Activated CD8-positive, alpha-beta memory T cell treated with anti-CD3 and anti-CD28 coated beads, Interleukin-2, amount 50 U/mL, for 1 hour (primary cell): ENCODE measurements around the gene ECSIT.

Source experiments
- DNase-seq: peaks from one replicate; pipeline ENCODE4 v3.0.0-alpha.2; 2020; ENCODE audit errors: extremely low read depth

The ECSIT gene

DNA sequence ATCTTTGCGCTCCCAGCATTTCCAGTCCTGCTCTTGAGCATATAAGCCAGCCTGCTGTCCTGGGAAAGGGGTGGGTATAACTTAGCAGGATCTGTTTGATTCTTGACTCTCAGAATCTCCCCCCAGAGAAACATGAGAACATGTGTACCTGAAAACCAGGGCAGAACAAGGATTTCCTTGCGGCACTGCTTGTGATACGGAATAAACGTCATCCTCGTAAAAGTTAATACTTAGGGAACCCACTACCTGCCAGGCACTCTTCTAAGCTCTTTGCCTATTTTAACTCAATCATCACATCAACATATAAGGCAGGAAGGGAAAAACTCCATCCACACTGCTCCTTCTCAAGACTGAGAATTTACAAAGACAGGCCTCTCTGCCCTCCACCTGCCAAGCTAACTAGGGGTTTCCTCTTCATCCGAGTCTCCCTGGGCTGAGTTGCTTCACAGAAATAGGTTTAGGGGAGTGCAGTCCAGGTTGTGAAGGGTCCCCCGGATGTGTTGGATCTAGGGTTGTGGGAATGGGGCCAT, 24.4 kb downstream of the ECSIT start:
- DNase-seq = no peak

DNA sequence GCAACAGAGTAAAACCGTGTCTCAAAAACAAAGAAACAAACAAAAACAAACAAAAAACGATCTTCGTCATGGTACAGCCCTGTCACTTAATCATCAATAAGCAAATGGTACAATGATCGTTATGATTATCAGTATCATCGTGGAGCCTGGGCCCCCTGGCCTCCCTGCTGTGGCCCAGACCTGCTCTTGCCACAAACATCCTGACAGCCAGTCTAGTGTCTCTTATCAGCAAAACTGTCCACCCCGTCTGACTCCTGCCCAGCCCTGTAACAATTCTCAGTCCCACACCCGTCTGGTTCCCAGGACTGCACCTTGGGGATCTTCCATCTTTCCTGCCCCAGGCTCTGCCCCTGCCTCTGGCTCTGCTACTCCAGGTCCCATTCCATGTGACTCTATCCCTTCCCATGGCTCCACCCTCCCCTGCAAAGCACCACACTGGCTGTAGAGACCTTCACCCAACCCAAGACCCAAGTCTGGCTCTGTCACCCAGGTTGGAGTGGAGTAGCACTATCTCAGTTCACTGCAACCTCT, 29.0 kb downstream of the ECSIT start:
- no peak for DNase-seq

DNA sequence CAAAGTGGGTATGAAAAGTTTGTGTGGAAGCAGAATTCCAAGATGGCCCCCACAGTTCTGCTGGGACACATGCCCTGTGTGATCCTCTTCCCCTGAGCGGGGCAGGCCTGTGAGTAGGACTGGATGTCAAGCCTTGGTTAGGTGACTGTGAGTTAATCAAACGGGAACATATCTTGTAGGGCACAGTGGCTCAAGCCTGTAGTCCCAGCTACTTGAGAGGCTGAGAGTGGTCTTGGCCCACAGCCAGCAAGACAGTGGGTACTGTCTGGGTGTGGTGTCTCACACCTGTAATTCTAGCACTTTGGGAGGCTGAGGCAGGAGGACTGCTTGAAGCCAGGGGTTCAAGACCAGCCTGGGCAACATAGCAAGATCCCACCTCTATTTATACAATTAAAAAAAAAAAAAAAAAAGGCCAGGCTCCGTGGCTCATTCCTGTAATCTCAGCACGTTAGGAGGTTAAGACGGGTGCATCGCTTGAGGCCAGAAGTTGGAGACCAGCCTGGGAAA, 29.7 kb downstream of the ECSIT start:
- no peak for DNase-seq

DNA sequence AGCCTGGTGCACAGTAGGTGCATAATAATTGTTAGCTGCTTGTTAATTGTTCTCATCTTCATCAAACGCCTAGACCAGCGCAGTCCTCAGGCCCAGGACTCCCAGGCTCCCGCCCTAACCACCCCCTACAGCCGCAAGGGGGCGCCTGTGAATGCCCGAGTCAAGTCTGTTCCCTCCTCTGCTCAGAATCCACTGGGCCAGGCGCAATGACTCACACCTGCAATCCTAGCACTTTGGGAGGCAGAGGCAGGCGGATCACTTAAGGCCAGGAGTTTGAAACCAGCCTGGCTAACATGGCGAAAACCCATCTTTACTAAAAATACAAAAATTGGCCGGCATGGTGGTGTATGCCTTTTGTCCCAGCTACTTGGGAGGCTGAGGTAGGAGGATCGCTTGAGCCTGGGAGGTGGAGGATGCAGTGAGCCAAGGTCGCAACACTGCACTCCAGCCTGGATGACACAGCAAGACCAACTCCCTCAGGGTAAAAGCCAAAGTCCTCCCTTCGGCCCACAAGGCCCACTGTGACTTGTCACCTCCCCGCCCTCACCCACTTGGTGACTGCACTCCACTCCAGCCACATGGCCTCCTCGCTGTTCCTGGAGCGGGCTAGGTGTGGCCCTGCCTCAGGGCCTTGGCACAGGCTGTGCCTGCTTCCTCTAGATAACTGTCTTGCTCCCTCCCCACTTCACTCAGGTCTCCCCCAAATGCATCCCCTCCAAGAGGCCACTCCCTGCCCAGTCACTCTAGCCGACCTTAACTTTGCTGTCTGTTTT, 32.4 kb downstream of the ECSIT start:
- no peak for DNase-seq

DNA sequence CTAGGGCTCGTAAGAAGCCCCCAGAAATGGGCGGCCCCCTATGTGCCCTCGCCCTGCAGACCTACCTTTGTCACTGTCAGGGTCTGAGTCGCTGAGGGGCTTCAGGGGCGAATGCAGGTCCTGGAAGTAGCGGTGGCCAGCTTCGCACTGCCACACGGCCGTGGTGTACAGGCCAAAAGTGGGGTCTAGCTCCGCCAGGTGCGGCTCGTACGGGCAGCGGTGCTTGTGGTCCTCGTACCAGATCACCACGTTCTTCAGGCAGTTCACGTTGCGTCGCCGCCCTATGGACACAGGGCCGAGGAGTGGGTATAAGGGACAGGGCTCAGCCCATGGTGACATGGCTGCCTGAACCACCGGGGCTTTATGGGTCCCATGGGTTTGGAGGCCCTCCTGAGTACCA, 33.0 kb downstream of the ECSIT start:
- DNase-seq = no peak

DNA sequence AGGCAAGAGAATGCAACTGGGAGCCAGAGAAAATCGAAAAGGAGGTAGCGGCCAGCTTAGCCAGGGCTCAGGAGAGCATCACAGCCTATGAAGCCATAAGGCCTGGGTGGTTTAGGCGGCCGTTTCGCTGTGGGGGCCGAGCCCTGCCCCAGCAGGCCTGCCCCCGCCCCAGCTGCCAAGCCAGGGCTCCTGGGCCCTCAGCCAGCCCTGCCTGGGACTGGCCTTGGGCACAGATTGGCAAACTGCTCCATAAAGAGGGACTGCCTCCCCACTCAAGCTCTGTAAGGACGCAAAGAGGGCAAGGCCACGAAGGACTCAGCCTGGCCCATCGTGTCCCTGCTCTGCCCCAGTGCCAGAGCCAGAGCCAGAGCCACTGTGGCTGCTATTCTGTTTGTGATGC, 33.5 kb downstream of the ECSIT start:
- no peak for DNase-seq

DNA sequence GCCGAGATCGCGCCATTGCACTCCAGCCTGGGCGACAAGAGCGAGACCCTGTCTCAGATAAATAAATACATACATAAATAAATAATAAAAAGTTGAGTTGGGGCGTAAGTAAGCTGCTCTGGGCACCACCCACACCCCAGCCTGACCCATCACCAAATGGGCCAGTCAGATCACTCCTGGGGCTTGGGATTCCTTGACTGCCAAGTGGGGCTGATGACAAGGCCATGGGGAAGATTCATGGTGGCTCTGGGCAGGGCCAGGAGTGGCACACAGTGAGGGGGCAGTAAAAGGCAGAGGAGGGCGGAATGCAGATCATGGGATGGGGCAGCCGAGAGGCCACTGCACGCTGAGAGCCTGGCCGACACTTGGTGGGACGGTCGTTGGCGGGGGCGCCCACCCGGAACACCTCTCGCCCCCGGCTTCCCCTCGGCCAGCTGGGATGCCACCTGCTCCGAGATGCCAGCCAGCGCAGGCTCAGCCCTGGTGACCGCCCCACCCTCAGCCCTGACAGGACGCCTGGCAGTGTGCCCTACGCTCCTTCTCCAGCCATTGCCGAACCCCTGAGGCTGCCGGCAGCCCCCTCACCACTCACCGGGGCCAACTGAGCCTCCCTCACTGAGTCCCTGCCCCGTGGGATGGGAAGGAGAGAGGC, 34.2 kb downstream of the ECSIT start:
- DNase-seq = no peak

DNA sequence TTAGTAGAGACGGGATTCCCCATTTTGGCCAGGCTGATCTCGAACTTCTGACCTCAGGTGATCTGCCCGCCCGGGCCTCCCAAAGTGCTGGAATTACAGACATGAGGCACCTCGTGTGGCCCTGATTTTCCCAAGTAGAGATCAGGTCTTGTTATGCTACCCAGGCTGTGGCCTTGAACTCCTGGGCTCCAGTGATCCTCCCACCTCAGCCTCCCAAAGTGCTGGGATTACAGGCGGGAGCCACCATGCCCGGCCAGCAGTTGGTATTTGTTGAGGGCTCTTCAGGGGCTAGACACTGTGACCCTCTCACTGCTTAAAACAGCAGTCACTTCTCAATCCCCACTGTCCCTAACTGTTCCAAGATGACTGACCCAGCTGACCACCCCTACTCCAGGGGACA, 39.6 kb downstream of the ECSIT start:
- DNase-seq = no peak

DNA sequence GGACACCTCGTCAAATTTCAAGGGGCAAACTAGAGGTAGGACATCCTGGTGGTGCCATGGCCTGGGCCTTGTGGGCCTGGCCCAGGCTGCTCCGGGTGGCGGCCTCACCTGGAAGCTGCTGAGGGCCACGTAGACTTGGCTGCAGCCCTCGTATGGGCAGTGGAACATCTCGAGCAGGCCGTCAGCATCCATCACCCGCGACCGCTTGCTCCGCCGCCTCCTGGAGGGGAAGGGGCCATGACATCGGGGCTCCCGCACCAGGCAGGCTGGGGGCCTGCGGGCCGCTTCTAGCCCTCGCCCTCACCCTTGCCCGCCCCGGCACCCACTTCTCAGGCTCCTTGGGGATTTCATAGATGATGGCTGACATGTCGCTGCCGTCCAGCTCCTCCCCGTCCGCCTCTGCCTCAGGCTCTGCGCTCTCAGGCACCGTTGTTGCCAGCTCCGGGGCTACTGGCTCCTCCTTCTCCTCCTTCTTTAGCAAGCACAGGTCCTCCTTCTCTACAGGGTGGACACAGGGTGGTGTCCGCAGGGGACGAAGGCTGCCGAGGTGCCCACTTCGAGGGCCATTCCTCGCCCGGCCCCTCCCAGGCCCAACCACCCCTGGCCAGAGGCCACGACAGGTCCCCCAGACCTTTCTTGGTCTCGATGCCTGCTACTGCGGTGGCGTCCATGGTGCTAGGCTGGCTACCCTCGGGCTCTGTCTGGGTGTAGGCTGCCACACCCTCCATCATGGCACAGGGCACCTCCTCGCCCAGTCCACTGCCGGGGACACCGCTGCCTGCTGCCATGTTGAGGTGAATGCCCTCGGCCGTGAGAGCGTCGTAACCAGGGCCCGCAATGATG, 42.1 kb downstream of the ECSIT start:
- no peak for DNase-seq

DNA sequence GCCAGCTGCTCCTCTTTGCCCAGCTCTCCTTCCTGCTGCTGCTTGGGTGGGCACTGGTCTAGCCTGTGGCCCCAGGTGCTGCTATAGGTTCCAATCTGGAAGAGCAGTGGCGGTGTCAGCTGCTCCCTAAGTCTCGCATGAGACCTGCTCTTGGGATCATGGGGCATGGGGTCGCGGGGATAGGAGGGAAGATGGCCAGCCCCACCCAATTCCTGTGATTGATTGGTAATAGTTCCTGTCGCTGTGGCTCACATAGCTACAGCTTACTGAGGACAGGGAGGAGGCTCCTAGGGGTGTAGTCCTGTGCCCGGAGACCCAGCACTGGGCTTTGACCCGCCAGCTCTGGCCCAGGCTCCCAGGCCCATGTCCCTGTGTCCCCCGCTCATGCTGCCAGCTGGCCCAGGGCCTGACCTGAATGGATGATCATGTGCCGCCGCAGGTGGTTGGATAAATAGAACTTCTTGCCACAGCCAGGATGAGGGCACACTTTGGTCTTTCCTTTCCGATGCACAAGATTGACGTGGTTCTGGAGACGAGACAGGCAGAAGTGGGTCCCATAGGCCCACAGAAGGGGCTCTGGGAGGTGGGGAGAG, 43.6 kb downstream of the ECSIT start:
- DNase-seq = no peak

DNA sequence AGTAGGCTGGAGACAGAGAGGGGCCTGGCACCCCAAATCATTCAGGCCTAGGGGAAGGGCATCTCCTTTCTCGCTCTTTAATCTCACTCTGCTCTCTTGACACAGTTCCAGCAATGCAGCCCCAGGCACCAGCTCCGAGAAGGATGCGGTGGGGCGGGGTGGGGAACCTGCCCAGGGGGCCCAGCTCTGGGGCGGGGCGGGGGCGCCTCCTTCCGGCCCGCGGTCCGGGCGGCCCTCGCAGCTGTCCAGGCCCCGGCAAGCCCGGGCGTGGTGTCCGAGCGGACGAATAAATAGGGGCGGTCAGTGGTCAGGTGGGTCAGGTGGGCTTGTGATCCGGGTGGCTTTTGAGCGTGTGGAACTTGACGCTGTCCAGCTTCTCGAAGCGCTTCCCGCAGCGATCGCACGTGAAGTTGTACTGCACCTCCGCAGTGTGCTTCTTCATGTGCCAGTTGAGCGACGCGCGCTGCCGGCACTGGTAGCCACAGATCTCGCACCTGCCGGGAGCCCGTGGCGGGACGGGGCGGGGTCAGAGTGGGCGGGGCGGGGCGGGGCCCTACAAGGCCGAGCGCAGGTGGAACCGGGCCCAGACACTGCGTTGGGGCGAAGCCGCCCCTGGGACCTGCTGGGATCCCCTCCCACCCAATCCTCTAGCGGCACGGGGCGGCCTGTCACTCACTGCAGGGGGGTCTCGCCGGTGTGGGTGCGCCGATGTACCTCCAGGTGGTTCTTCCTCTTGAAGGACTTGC, 45.4 kb downstream of the ECSIT start:
- no peak for DNase-seq

DNA sequence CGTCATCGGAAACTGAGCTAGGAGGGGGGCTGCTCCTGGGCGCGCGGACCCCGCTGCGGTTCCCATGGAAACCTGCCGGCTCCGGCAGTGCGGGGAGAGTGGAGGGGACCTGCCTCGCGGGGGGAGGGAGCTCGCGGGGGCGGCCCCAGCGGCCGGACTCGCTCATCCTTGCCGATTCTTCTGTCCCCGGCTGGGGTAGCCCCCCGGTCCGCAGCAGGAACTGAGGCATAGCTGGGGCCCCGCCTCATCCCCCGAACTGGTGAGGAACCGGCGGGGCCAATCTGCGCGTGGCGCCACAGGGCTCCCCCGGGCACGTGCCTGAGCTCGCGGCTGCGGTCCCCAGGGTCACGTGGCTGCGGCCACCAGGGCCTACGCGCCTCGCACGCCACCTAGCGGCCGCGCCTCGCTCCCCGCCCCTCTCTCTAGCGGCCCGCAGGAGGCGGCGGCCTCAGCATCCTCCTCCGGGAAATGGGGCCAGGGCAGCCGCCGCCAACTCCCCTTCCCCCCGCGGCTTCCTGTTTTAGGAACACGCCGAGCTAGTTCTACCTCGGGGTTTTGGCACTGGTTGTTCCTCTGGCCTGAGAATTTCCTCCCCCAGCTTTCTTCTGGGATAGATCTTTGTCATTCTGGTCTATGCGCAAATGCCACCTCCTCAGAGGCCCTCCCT, 46.4 kb downstream of the ECSIT start:
- DNase-seq = peak; percentile 25

DNA sequence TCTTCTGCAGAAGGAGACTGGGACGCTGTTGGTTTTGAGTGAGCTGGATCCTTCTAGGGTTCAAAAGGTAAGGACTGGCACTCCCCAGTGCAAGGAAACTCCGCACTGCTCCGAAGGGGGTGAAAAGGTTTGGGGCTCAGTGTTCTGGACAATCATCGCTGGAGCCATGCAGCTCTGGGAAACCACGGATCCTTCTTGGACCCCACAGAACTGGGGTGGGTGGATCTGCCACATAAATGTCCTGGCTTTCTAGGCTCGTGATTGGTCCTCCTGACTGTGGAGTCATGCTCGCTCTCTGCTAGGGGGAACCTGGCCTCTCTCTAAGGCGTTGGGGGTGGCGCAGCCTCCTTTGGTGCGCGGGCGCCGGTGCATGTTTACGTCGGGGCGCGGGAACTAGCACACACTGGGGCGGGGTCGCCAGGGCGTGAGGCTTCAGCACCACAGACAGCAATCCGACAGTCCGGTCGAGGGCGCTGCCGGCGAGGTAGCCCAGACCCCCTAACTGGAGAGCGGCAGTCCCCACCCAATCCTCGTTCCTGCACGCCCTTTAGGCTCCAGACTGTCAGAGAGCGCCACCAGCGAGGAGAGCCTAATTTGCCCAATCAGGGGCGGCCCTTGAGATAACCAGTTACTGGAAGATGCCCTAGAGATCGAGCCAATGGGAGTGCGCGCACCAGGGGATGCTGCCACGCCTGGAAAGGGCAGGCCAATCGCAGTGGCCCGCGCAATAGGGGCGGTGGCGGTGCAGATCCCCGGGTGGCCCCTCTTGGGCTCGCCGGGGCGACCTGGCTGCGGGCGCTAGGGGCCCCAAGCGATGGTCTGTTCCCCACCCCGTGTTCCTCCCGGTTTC, 47.2 kb downstream of the ECSIT start:
- no peak for DNase-seq

DNA sequence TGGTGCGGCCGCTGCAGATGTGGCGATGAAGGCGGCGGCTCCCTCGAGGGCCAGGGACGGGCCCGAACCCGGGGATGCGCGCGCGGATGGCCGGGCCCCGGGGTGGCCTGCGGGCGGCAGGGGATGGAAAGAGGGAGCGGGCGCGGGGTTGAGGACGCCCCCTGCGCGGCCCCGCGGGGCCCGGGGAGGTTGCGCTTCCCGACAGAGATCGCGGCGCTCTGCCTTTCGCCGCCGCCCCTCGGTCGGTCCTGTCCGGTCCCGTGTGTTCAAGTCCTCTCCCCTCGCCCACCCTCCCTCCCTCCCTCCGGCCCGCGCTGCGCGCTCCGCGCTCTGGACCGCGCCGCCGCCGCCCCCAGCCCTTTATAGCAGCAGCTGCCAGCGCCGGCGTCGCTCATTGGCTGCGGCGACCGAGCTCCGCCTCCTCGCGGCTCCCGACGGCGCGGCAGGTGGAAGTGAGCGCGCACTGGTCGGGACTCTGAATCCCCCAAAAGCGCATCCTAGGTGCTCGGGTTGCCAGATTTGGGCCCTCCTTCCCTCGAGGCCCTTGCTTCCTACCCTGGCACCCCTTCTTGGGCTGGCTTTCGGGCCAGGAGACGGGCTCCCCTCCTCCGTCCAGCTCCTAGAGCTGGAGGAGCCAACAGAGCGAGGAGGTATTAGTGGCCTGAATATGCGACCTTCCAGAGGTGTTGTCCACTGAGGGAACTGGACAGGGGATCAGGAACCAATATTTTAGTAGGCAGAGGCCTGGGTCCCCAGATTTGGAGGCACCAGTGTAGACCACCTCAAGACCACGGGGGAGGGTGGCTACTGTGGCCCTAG, 48.0 kb downstream of the ECSIT start, which contains the start of gene ELAVL3:
ELAVL3 (minus strand) TSS at position 332 of the 819 bp plus-strand sequence. CDS start 438 bp downstream, outside the sequence.
- DNase-seq = no peak

DNA sequence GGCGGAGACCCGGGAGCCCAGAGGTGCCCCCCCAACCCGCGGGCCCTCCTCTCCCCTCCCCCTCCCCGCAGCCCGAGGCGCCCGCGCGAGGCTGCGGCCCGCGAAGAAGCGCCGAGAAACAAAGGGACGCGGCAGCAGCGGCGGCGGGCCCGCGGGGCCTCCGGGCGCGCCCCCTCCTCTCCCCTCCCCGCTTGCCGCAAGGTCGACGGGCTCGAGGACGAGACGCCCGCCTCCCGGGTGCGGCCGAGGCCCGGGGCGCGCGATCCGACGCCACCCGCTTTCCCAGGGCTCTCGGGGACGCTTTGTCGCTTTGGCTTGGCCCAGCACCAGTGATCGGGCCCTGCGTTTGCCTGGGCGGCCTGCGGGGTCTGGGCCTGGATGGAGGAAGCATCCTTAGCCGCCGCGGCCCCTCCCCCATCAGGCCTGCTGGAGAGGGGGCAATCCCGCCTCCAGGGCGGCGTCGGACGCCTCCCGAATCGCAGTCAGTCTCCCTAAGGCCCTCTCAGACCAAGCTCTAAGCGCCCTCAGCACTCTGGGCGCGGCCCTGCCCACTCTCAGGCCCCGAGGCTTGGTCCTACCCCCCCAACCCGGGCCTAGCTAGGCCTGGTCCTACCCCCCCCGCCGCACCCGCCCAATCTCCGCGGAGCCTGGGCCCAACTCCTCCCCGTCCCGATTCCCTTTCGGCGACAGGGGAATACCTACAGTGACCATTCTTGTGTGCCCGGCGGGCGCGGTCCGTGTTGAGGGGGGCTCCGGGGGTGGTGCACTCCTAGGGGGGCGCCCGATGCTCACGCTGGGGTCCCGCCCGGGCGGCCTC, 48.8 kb downstream of the ECSIT start:
- DNase-seq = no peak

DNA sequence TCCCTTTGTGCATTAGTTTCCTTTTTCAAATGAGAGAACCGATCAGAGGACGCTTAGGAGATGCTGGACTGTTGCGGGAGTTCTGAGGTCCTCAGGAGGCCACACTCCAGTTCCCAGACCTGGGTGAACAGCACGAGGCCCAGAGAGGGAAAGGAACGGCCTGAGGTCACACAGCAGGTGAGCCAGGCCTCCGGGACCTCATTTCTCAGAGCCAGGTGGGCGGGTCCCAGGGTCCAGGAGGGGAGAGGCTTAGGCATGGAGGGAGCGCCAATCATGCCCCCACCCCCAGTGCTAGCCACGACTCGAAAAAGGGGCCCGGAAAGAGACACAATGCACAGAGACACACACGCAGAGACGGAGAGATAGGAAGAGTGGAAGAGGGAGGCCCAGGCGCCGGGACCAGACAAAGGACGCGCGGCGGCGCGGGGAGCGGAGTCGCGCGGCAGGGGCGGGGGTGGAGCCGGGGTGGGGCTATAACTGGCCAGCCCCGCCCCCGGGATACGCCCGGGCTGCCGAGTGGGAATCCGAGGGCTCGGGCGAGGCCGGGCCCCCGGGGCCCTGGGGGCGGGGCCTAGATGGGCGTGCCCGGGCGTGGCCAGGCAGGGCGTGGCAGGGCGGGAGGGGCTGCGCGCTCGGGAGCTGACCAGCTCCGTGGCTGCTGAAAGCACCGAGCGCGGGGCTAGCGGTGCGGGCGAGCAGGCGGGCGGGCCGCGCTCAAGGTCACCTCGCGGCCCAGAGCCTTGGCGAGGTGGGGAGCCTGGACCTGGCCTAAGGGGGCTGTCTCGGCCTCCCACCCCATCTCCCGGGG, 49.6 kb downstream of the ECSIT start:
- DNase-seq = no peak
